Activated effector memory CD4-positive, alpha-beta T cell treated with anti-CD3 and anti-CD28 coated beads, Interleukin-2, amount 50 U/mL, for 16 hours (primary cell): ENCODE data around the gene RIC8A.
"Not testable (repeated sequence)": the region's sequence is repeated elsewhere in the genome, so short reads cannot be mapped to it uniquely, and the experiment has no call there.

Experiments
- DNase-seq: peaks from one replicate; pipeline ENCODE4 v3.0.0-alpha.2; 2020

The RIC8A gene

DNA sequence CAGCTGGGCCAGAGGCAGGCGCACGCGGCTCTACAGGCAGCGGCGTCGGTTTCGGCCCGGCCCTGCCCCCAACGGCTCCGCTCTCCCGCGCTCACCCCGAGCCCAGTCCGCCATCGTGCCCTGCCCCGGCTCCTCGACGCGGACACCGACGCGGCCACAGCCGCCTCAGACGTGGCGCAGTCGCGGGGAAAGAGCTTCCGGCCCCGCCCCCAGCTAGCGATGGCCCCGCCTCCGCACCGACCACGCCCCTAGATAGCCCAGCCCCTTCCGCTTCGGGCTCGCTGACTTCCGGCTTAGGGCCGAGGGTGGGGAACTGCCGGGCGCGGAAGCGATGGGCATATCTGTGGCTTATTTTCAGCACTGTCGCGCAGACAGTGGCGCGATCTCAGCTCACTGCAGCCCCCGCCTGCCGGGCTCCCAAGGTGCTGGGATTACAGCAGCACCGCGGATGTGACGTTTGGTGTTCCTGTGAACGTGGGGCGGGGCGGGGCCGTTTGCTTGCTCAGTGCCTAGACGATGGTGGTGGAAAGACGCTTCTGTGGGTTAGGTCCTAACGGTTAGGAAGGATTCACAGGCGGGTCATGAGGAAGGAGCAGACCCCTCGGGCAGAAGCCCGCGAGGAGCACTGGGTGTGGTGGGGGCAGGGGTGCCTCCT is at the start of gene RIC8A, which contains the start of gene BET1L:
TSS of gene RIC8A (plus strand) at position 501 of the 655 bp plus-strand sequence. CDS start 1,147 bp downstream, outside the sequence.
TSS of gene BET1L (minus strand) at position 192 of the 655 bp plus-strand sequence. CDS start at position 114, 78 bp downstream.
- peak; percentile 99 for DNase-seq

DNA sequence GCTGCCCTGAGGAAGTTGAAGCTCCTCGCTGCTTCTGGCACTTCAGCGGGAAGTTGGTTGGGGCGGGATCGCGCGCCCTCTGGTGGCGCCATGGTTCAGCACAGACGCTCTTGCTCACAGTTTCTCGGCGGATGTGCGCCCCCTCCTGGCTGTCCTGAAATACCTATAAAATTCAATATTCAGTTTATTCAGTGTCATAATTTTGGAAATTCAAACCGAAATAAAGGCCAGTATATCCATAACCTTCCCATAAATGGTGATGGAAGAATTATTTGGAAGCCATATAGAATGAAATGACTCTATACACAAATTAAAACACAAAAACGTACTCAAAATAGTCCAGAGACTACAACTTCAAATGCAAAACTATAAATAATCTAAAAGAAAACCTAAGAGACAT is 27.3 kb upstream of the RIC8A start:
- DNase-seq, result not testable (repeated sequence)

DNA sequence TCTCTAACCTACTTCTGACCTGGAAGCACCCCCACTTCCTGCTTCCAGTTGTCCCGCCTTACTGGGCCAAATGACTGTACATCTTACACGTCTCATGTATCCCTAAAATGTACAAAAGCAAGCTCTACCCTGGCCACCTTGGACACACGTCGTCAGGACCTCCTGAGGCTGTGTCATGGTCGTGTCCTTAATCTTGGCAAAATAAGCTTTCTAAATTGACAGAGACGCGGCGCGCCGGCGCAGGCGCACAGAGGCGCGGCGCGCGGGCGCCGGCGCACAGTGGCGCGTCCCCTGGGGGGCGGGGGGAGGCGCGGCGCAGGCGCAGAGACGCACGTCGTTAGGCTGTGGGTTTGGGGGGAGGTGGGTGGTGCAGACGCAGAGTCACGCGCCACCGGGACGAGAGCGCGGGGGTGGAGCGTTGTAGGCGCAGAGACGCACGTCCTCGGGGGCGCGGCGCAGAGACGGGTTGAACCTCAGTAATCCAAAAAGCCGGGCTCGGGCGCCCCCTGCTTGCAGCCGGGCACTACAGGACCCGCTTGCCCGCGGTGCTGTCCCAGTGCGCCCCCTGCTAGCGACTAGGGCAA is 18.2 kb upstream of the RIC8A start:
- not testable (repeated sequence) for DNase-seq

DNA sequence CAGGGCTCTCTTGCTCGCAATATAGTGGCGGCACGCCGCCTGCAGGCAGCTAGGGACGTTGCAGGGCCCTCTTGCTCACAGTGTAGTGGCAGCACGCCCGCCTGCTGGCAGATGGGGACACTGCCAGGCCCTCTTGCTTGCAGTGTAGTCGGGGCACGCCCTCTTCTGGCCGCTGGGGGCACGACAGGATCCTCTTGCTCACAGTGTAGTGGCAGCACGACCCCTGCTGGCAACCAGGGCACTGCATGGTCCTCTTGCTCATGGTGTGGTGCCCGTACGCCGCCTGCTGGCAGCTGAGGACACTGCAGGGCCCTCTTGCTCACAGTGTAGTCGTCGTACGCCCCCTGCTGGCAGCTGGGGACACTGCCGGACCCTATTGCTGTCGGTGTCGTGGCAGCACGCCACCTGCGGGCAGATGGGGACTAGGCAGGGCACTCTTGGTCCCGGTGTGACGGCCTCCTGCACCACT is 17.6 kb upstream of the RIC8A start:
- peak; percentile 79 for DNase-seq

DNA sequence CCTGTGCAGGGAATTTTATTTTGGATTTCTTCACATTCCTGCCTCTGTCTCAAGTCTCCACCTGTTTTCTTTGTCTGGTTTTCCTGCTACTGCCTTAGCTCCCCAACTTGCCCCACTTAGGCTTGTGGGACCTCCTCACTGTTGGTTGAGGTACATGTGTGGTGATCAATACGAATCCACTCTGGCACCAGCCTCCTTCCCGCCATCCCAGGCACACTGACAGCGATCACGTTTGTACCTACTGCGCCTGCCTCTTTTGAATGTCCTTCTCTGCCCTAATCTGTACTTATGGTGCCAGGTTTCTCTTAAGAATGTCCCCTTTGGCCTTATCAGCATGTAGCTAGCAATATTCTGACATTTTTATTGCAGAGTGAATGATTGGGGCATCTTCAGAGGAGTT is 17.0 kb upstream of the RIC8A start:
- not testable (repeated sequence) for DNase-seq

DNA sequence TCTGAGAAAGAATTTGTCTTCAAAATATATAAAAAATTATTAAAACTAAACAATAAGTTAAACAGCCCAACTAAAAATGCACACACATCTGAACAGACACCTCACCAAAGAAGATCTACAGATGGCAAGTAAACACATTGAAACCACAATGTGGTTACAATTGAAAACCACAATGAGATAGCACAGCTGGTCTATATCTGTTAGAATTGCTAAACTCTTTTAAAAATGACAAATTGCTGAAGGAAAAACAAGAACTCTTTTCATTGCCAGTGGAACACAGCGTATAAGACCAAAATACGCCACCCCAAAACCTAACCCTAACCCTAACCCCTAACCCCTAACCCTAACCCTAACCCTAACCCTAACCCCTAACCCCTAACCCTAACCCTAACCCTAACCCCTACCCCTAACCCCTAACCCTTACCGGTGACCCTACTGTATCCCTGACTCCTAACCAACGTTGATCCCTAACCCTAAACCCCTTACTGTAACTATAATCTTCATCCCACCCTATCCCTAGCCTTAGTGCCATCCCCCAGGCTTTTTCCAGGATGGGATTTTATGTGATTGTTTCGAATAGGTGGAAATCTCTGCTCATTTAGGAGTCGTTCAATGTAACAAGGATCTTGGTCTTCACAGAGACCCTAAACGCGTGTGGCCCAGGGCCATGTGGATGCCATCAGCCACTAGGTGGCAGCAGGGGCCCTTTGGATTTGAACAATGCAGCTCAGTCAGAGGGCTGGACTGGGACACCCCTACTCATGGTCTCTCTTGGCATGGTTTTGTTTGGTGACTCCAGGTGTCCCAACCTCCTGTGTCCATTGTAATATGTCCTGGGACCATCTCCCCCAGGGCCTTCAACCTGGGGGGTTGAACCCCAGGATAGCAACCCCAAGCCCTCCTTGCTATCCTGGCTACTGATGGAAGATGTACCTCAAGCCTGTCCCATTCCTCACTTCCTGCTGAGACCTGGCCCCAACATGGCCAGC is 15.7 kb upstream of the RIC8A start:
- peak; percentile 82 for DNase-seq

DNA sequence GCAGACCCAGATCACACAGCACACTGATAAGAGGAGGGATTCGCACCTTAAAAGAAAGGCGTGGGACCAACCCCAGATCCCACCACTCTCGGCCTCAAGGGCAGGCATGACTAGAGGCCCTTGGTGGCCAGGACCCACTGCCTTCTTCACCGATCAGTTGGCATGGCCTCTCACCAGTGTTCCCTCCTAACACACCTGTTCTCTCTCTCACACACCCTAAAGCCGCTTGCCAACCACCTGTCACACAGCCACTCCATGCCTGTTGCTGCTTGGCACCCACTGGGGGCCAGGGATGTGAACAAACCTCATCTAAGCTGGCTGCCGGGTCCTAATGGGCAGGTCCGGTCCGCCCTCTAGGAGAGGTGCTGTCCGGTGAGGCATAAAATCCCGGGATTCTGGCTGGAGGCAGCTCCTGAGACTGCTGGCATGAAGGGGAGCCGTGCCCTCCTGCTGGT is 14.8 kb upstream of the RIC8A start, which contains the start of gene SCGB1C1:
TSS of gene SCGB1C1 (plus strand) at position 405 of the 455 bp plus-strand sequence. CDS start at position 427, 22 bp downstream.
- DNase-seq, result not testable (repeated sequence)

DNA sequence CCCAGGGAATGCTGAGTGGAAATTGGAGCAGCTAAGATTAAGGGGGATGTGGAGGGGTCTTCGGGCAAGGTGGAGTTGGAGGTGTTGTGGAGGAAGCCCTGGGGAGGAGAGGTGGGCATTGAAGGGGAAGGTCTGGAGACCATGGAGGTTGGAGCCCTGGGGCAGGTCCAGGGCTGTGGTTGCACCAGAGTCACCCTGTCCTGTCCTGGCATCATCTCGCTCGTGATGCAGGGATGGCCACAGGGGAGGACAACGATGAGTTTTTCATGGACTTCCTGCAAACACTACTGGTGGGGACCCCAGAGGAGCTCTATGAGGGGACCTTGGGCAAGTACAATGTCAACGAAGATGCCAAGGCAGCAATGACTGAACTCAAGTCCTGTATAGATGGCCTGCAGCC is 14.0 kb upstream of the RIC8A start:
- peak; percentile 54 for DNase-seq

DNA sequence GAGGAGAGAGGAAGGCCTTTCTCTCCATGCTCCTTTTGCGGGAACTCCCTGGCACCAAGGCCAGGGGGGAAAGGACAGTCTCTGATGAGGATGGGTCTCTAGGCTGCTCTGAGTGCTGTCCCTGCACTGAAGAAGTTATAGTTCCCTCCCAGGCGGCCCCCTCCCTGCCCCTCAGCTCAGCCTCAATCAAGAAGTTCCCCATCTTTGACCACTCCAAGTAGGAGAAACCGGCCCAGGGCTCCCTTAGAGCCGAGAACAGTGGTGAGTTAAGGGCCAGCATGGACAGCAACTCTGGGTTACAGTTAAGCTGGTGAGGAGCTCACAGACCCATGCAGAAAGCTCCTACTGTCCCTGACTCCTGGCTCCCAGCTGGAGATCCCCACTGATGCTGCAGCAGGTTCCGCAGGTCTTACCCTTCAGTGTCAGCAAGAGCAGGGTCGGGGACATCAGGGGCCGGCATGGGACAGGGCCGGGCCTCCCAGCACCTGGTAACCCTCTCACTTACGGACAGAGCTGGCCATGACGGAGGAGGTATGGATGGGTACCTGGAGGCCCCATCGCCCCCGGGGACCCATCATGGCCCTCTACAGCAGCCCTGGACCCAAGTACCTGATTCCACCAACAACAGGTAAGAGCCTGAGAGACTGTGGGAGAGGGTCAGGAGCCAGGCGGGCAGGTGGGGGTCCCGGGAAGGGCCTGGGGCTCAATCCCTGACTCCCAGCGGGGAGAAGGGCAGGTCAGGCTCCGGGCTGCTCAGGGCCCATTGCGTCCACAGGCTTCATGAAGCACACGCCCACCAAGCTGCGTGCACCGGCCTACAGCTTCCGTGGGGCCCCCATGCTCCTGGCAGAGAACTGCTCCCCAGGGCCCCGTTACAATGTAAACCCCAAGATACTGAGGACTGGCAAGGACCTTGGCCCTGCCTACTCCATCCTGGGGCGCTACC is 10.4 kb upstream of the RIC8A start:
- peak; percentile 54 for DNase-seq

DNA sequence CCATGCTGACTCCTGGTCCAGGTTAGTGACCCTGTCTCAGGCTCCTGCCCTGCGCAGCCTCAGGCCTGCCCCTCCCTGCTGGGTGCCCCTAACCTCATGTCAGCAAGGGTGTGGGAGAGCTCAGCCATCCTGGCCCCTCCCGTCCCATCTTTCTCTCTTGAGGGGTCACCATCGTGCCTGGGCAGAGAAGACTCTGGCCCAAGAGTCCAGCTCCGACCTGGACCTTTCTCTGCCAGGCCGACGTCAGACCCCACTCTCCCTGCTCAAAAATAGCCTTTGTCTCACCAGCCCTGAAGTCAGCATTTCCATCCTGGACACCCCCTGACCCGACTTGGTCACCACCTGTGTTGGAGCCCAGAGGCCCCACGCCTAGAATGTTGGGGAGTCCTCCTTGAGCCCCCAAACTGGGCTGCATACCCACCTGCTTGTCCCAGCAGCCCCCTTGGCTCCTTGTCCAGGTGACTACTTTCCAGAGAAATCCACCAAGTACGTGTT is 9.7 kb upstream of the RIC8A start:
- DNase-seq, result peak; percentile 55

DNA sequence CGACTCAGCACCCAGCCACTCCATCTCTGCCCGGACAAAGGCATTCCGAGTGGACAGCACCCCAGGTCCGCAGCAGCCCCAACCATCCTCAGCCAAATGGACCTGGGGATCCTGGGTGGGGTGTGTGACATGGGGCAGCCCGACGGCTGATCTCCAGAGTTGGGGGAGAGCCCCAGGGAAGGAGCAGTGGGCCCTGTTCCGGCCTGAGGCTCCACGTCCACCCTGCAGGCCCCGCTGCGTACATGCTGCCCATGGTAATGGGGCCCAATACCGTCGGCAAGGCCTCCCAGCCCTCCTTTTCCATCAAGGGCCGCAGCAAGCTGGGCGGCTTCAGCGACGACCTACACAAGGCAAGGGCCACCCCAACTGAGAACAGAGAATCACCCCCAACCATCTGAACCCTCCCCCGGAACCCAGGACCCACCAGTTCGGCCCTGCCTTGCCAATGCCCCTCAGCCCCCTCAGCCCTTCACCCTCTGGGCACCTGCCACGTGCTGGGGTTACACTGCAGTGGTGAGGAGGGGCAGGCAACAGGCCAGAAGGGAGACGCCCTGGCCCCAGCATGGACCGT is 9.2 kb upstream of the RIC8A start:
- DNase-seq, result peak; percentile 58

DNA sequence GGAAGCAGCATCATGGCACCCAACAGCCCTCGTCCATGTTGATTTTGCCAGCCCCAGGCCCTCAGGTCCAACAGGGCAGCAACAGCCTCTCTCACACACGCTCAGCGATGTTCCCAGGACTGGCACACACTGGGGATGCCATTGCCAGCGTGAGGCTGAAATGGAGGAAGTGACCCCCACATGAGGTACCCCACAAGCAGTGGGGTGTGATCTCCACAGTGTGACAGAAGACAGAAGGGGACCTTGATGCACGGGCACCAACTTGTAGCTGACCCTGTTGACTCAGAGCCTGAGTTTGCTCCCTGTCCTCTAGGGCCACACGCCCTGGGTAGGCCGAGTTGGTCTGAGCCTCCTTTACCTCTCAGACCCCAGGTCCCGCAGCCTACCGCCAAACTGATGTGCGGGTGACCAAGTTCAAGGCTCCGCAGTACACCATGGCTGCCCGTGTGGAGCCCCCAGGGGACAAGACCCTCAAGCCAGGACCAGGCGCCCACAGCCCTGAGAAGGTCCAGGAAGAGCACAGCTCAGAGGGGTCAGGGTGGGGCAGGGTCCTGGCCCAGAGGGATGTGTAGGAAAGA is 8.4 kb upstream of the RIC8A start:
- DNase-seq, result peak; percentile 57

DNA sequence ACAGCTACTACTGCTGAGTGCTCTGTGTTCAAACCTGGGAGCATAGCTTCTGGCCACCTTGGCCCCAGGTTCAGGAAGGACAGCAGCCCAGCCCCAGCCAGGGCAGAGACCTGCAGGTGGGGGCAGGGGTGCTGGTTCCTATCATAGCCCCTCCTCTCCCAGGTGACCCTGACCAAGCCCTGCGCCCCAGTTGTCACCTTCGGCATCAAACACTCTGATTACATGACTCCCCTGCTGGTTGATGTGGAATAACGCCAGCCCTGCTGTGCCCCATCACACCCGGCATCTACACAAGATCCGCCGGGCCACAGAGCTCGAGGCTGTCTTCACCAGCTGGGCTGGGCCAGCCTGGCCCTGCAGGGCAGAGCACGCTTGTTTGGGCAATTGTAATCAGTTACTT is 7.7 kb upstream of the RIC8A start:
- DNase-seq, result peak; percentile 61

DNA sequence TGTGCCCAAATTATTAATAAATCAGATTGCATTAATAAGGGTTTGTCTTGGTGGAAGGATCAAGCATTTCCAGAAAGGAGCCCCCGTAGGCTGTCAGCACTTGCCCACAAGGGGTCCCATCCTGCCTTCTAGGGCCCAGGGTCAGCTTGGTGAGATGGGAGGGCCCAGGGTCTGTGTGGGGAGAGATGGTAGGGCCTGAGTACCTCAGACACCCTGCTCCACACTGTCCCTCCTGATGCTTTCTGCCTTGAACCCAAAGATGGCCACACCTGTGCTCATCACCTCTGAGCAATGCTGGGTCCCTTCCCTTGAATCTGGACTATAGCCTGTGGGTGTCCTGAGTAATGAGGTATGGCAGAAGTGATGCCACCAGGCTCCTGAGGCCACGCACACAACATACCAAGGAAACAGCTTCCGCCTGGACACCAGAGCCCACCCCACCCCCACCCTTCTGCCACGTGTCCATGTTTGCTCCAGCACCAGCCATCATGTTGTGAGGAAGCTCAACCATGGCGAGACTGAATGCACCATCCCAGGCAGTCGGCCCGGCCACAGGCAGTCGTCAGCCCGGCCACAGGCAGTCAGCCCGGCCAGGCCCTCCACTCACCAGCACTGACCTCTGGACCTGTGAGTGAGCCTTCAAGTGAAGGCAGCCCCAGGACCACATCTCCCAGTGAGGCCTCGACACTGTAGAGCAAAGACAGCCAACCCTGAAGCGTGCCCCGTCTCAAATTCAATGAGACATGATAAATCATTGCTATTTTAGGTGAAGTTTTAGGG is 7.1 kb upstream of the RIC8A start:
- DNase-seq, result peak; percentile 61

DNA sequence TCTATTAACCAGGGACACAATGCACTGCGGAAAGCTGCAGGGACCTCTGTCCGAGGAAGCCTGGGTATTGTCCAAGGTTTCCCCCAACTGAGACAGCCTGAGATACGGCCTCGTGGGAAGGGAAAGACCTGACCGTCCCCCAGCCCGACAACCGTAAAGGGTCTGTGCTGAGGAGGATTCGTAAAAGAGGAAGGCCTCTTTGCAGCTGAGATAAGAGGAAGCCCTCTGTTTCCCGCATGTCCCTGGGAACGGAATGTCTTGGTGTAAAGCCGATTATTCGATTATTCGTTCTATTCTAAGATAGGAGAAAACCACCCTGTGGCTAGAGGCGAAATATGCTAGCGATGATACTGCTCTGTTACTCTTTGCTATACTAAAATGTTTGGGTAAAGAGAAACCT is 5.5 kb upstream of the RIC8A start:
- DNase-seq, result no peak

DNA sequence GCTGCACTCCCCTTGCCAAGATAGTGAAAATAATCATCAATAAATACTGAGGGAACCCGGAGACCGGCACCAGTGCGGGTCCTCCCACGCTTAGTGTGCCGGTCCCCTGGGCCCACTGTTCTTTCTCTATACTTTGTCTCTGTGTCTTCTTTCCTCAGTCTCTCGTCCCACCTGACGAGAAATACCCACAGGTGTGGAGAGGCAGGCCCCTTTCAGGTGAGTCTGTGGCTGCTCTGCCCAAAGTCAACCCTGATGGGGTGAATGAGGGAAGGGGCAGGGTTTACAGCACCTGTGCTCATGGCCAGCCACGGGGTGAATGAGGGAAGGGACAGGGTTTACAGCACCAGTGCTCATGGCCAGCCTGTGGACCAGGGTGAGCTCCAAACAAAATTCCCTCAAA is 5.0 kb upstream of the RIC8A start:
- peak; percentile 58 for DNase-seq

DNA sequence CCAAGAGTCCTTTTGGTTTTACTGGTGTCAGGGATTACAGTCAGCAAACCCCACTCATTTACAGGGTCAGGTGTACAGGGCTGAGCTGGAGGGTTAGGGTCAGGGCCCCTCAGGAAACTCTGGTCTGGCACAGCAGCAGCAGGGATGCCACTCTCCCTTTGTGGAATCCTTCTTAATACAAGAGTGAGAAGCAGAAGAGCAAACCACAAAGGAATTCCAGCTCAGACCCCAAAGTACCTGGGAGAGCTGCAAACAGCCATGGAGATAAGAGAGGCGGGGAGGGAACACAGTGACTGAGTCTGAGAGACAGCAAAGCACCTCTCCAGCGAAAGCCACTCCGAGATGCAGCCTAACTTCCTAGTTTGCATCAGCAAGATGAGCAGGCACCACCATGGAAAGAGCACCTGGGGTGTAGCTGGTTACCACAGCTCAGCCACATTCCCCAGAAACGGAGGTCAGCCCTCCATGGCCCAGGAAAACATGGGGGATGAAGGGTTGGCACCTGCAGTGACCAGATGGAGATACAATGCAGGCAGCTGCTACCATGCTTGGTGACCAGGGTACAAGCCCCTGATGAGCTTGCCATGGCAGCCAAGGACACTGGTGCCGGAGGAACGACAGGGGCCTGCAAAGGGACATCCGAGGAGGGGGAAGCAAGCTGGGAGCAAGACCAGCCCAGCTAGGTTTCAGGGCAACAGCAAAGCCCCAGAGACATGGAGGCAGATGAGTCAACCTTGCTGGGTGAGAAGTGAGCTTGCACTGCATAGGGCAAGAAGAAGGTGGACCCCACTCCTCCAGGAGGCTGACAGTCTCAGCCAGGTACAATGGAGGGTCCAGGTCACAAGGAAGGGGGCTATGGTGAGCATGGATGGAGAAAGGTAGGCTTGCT is 4.2 kb upstream of the RIC8A start:
- peak; percentile 61 for DNase-seq

DNA sequence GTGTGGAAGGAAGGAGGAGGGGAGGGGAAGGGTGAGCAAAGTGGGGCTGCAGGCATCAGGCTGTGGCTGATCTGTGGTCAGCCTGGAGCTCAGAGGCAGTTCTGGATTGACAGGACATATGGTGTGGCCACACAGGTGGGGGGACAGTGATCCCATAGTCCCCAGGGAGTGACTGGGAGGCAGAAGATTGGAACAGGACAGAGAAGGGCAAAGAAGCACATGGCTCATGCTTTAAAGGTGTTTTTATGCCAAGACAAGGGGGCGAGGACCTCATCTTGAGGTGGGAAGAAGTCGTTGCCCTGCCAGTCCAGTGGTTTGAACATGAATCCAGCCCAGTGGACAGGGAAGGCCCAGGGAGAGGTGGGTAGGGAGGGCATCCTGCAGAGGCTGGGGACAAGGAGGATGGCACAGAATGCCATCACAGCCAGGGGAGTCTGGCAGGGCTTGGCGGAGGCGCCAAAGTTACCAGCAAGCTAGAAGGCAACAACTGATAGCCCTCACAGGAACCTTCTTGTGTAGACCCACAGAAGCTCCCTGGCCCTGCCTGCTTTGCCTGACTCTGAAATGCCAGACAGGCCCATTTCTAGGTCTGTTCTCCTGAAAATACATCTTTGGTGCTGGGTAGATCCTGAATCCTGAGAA is 3.4 kb upstream of the RIC8A start:
- DNase-seq, result peak; percentile 36
